Measurements from ENCODE around the gene LRMDA. TPM values are rescaled to one million over a fixed set of nuclear protein-coding genes. Genes with fewer than 3 reads are reported as not detected.

Gene LRMDA
- total and polyA plus RNA-seq, 10 of the 15 experiments (the other 5 are each of a cell fraction or from before 2014, with no cell fraction given): 0.07 to 0.54 (median 0.29) TPM; not detected in 4

GRCh38 chr10:76161301-76161582, 729.8 kb downstream of the LRMDA start (continued):
- TF ChIP-seq CUX1 (IDR thresholded peaks at IDR 0.05; ENCODE audit: insufficient replicate concordance, low read depth, low read length) (no peak), HDGF (IDR thresholded peaks at IDR 0.05) (no peak), LARP7 (IDR thresholded peaks at IDR 0.05) (no peak), ESRRA (IDR thresholded peaks at IDR 0.05; ENCODE audit: low read length) (no peak), E2F4 (IDR thresholded peaks at IDR 0.05; ENCODE audit: low read depth, low read length) (no peak), NR2C2 (IDR thresholded peaks at IDR 0.05; ENCODE audit: borderline replicate concordance, control insufficient read depth, insufficient read length, low read depth) (no peak), SUPT20H (IDR thresholded peaks at IDR 0.05; ENCODE audit: borderline replicate concordance, control insufficient read depth, low read depth, low read length) (no peak), ZNF274 (IDR thresholded peaks at IDR 0.05; ENCODE audit: insufficient read depth, insufficient read length) (no peak)

Data from GM12878 (cell line).